HCT116 (cell line): ENCODE data around the gene FRMD8. TPM values are rescaled to one million over a fixed set of nuclear protein-coding genes. Genes with fewer than 3 reads are reported as not detected.

Source experiments
- ATAC-seq: fragments of 200-7000 bp; cut with Tn5 transposase; 2 replicates; pipeline ENCODE4 v1.9.1; 2020; ENCODE audit warnings: mild to moderate bottlenecking, moderate library complexity
- BruUV-seq: library from RNA; stranded (reverse); fragments of 400-500 nt; replicated peaks from 2 replicates; lab custom pipeline; 2021; lab: Mats Ljungman, UMichigan
- CTCF ChIA-PET: fragments of 300-600 bp; sonication (Branson Sonifier 250); formaldehyde crosslinking; loops from one replicate; lab custom pipeline; 2021; ENCODE audit warnings: antibody characterized with exemption; lab: Charles Lee
- POLR2A ChIA-PET: fragments of 300-600, 350-600 bp; sonication (Branson Sonifier 250); formaldehyde crosslinking; loops from one replicate; lab custom pipeline; 2021; ENCODE audit warnings: antibody characterized with exemption; lab: Charles Lee
- RAD21 ChIA-PET, 2 experiments: fragments of 300-600 bp; sonication (Branson Sonifier 250); formaldehyde crosslinking; loops; one replicate each; lab custom pipeline; 2023; ENCODE audit warnings: low total read pairs in 2 of 2; ENCODE audit not compliant: uncharacterized antibody in 2 of 2, unreplicated experiment in 2 of 2, low non-redundant PET in 1 of 2; lab: Charles Lee
- DNase-seq: peaks from one replicate; pipeline ENCODE4 v3.0.0-alpha.2; 2010; ENCODE audit warnings: low read depth, low spot score
- H2AFZ ChIP-seq: fragments of 200-600 bp; shearing (Covaris generic), sonication (generic); 2 replicates; pipeline ENCODE4 v1.6.1; 2017; ENCODE audit warnings: low read depth, mixed run types, mixed read lengths, antibody characterized with exemption, low read length; ENCODE audit not compliant: poor library complexity, severe bottlenecking
- H3K27ac ChIP-seq: 2 replicates; pipeline ENCODE4 v1.5.1; 2012; ENCODE audit warnings: low read depth, low read length
- H3K27me3 ChIP-seq: fragments of 200-600 bp; sonication (generic); 2 replicates; pipeline ENCODE4 v1.6.1; 2016; ENCODE audit warnings: mixed run types, low read length, mixed read lengths; ENCODE audit not compliant: insufficient read depth
- H3K36me3 ChIP-seq, 2 experiments: fragments of 200-500 bp in 1 of 2; fragments of 200-600 bp in 1 of 2; sonication (Bioruptor generic) in 1 of 2; sonication (generic) in 1 of 2; 2 replicates each; pipeline versions ENCODE4 v1.5.1 to v1.6.1; 2014 to 2016; ENCODE audit warnings: low read length in 2 of 2, inconsistent platforms in 1 of 2, mixed read lengths in 1 of 2, mixed run types in 1 of 2; ENCODE audit not compliant: insufficient read depth in 2 of 2, control insufficient read depth in 1 of 2
- H3K4me1 ChIP-seq, 2 experiments: fragments of 200-600 bp in 1 of 2; sonication (generic) in 1 of 2; 2 replicates each; pipeline versions ENCODE4 v1.5.1 to v1.6.1; 2012 to 2017; ENCODE audit warnings: low read length in 2 of 2, inconsistent platforms in 1 of 2, mild to moderate bottlenecking in 1 of 2, mixed read lengths in 1 of 2, mixed run types in 1 of 2, moderate library complexity in 1 of 2; ENCODE audit not compliant: insufficient read depth in 2 of 2, control insufficient read depth in 1 of 2
- H3K4me2 ChIP-seq: fragments of 200-600 bp; sonication (generic); 2 replicates; pipeline ENCODE4 v1.6.1; 2017; ENCODE audit warnings: mixed run types, low read length, mixed read lengths
- H3K4me3 ChIP-seq, 2 experiments: fragments of 200-600 bp in 1 of 2; sonication (generic) in 1 of 2; replicated peaks in 1 of 2; 2 replicates each; pipeline ENCODE4 v1.5.1; 2011 to 2016; ENCODE audit warnings: low read length in 2 of 2, control low read depth in 1 of 2, low read depth in 1 of 2, mild to moderate bottlenecking in 1 of 2, mixed read lengths in 1 of 2, mixed run types in 1 of 2
- H3K79me2 ChIP-seq: fragments of 200-600 bp; sonication (generic); 2 replicates; pipeline ENCODE4 v1.6.1; 2017; ENCODE audit warnings: mild to moderate bottlenecking, mixed run types, low read length, moderate library complexity, mixed read lengths; ENCODE audit not compliant: insufficient read depth
- H3K9ac ChIP-seq: fragments of 200-600 bp; sonication (generic); 2 replicates; pipeline ENCODE4 v1.6.1; 2016; ENCODE audit warnings: low read length, mixed read lengths
- H3K9me2 ChIP-seq: fragments of 200-600 bp; sonication (generic), shearing (Covaris generic); 2 replicates; pipeline ENCODE4 v1.6.1; 2017; ENCODE audit warnings: mixed run types, mild to moderate bottlenecking, moderate library complexity; ENCODE audit not compliant: insufficient read depth
- H3K9me3 ChIP-seq, 2 experiments: fragments of 200-500 bp in 1 of 2; fragments of 200-600 bp in 1 of 2; sonication (Bioruptor generic) in 1 of 2; sonication (generic) in 1 of 2; 2 replicates each; pipeline ENCODE4 v1.6.1; 2014 to 2017; ENCODE audit warnings: low read length in 2 of 2, mixed read lengths in 2 of 2, inconsistent platforms in 1 of 2, low read depth in 1 of 2, mild to moderate bottlenecking in 1 of 2, mixed run types in 1 of 2, moderate library complexity in 1 of 2; ENCODE audit not compliant: control insufficient read depth in 1 of 2, insufficient read depth in 1 of 2
- H4K20me1 ChIP-seq: fragments of 200-600 bp; sonication (generic), shearing (Covaris generic); 2 replicates; pipeline ENCODE4 v1.6.1; 2017; ENCODE audit warnings: mixed run types, mild to moderate bottlenecking, moderate library complexity; ENCODE audit not compliant: insufficient read depth
- CBX3 ChIP-seq: IDR thresholded peaks from 2 replicates; pipeline ENCODE4 v1.6.1; 2012; ENCODE audit warnings: low read depth
- CEBPB ChIP-seq: IDR thresholded peaks from 2 replicates; pipeline ENCODE4 v1.6.1; 2012; ENCODE audit warnings: low read depth
- EGR1 ChIP-seq: IDR thresholded peaks from 2 replicates; pipeline ENCODE4 v1.6.1; 2012; ENCODE audit warnings: low read depth
- ELF1 ChIP-seq: IDR thresholded peaks from 2 replicates; pipeline ENCODE4 v1.6.1; 2012; ENCODE audit warnings: low read depth, borderline replicate concordance
- EZH2 ChIP-seq: fragments of 200-600 bp; sonication (generic); IDR thresholded peaks from 2 replicates; pipeline ENCODE4 v1.6.1; 2017; ENCODE audit warnings: antibody characterized with exemption, mixed run types
- EZH2phosphoT487 ChIP-seq: fragments of 200-600 bp; IDR thresholded peaks from 2 replicates; pipeline ENCODE4 v1.6.1; 2018; ENCODE audit warnings: antibody characterized with exemption, borderline replicate concordance
- FOSL1 ChIP-seq: IDR thresholded peaks from 2 replicates; pipeline ENCODE4 v1.6.1; 2012; ENCODE audit warnings: low read depth
- MAX ChIP-seq: IDR thresholded peaks from 2 replicates; pipeline ENCODE4 v1.6.1; 2012
- POLR2A ChIP-seq: IDR thresholded peaks from 2 replicates; pipeline ENCODE4 v1.7.0; 2011; ENCODE audit warnings: borderline replicate concordance; ENCODE audit not compliant: insufficient read depth, insufficient read length; ENCODE audit errors: extremely low read depth
- POLR2AphosphoS5 ChIP-seq: IDR thresholded peaks from 2 replicates; pipeline ENCODE4 v1.6.1; 2011; ENCODE audit warnings: mild to moderate bottlenecking, low read depth, low read length, moderate library complexity
- RAD21 ChIP-seq: IDR thresholded peaks from 2 replicates; pipeline ENCODE4 v1.6.1; 2012; ENCODE audit warnings: low read depth, mild to moderate bottlenecking
- SIN3A ChIP-seq: IDR thresholded peaks from 2 replicates; pipeline ENCODE4 v1.6.1; 2012; ENCODE audit warnings: low read depth
- SP1 ChIP-seq: IDR thresholded peaks from 2 replicates; pipeline ENCODE4 v1.6.1; 2012; ENCODE audit warnings: low read depth
- TCF7L2 ChIP-seq: IDR thresholded peaks from 2 replicates; pipeline ENCODE4 v1.7.0; 2011; ENCODE audit warnings: borderline replicate concordance, inconsistent platforms; ENCODE audit not compliant: insufficient read depth, insufficient read length; ENCODE audit errors: extremely low read depth
- YY1 ChIP-seq: IDR thresholded peaks from 2 replicates; pipeline ENCODE4 v1.6.1; 2011; ENCODE audit warnings: low read length, low read depth, moderate library complexity, mild to moderate bottlenecking; ENCODE audit not compliant: insufficient replicate concordance; ENCODE audit errors: extremely low read depth
- ZFX ChIP-seq: fragments of 450-650 bp; IDR thresholded peaks from 2 replicates; pipeline ENCODE4 v1.6.1; 2017
- ZNF274 ChIP-seq: fragments of 200-500 bp; sonication (Bioruptor generic); IDR thresholded peaks from 2 replicates; pipeline ENCODE4 v1.6.1; 2014; ENCODE audit warnings: mild to moderate bottlenecking, low read depth, low read length, inconsistent platforms
- intact Hi-C: fragments of 100-400 bp; cut with micrococcal nuclease; formaldehyde crosslinking; loops from 2 replicates; pipeline ENCODE4 v1.10.0; 2022
- total RNA-seq: library from RNA; stranded (reverse); gene quantifications from one replicate; pipeline ENCODE4 v1.2.1, GENCODE V29; 2021; ENCODE audit not compliant: unreplicated experiment
- TF ChIP-seq, protein P1 (sequence below), 3 experiments: fragments of 200-600 bp in 1 of 3; sonication (generic) in 1 of 3; IDR thresholded peaks in 2 of 3; conservative IDR thresholded peaks in 1 of 3; 2 replicates each; pipeline ENCODE4 v1.5.1; 2012 to 2017; ENCODE audit warnings: low read depth in 2 of 3, low read length in 2 of 3, antibody characterized with exemption in 1 of 3, borderline replicate concordance in 1 of 3, control low read depth in 1 of 3, mild to moderate bottlenecking in 1 of 3, mixed read lengths in 1 of 3, mixed run types in 1 of 3, moderate library complexity in 1 of 3; ENCODE audit not compliant: insufficient read depth in 1 of 3
- TF ChIP-seq, protein P2 (sequence below): IDR thresholded peaks from 2 replicates; pipeline ENCODE4 v1.6.1; 2012
- TF ChIP-seq, protein P3 (sequence below): IDR thresholded peaks from 2 replicates; pipeline ENCODE4 v1.6.1; 2011; ENCODE audit warnings: mild to moderate bottlenecking, low read length, moderate library complexity; ENCODE audit not compliant: insufficient replicate concordance; ENCODE audit errors: extremely low read depth

Gene FRMD8
- total RNA-seq, 1 experiment from 2014 or later: 35.8 TPM

DNA sequence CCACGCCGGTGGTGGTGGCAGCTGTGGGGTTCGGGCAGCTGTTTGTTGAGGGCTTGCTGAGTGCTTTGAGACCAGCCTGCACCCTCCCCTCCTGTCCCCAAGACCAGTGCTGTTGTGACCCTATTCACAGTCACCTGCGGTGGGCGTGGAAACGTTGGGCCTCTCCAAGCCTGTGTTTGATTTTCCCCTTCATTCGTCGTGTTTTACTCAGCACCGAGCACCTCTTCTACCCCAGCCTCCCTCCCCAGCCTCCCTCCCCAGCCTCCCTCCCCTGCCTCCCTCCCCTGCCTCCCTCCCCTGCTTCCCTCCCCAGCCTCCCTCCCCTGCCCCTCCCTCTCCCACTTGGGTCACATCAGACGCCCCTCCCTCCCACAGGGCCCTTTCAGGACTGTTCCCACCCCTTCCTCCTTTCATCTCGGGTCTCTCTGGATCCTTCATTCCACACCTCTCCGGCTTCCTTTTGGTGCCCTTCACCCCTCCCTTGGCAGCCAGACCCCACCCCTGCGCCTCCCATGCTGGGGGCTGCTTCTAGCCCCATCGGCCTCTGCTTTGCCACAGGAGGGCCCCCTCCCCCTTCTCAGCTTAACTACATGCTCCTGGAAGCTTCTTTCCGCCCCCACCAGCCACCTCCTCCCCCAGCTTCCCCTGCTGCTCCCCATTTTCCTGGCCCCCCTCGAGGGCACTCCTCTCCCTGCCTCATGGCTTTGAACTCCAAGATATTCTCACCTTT is 14.8 kb downstream of the FRMD8 start (continued):
- no peak for TF ChIP-seq CEBPB
- no peak for TF ChIP-seq SIN3A
- no peak for TF ChIP-seq RAD21
- TF ChIP-seq YY1: no peak
- TF ChIP-seq CBX3: no peak
- TF ChIP-seq FOSL1: no peak
- TF ChIP-seq MAX: no peak

GRCh38 chr11:65401803-65402248 is 15.4 kb downstream of the FRMD8 start:
- Histone ChIP-seq H3K79me2 (no peaks in the 10 kb centered on the region), H3K9ac (no peak overlapping the region), H3K4me1 (no peaks in the 10 kb centered on the region), H4K20me1 (no peaks in the 10 kb centered on the region), H3K9me2 (no peaks in the 10 kb centered on the region), H3K4me3 (no peak overlapping the region), H2AFZ (no peak overlapping the region), H3K9me3 (no peaks in the 10 kb centered on the region), H3K27ac (no peak overlapping the region), H3K27me3 (no peaks in the 10 kb centered on the region), H3K4me2 (no peak overlapping the region), H3K36me3 (peaks cover 17 to 22% of the 10 kb centered on the region in 2 experiments)
- ATAC-seq (no peak), DNase-seq (no peak)
- RAD21 ChIA-PET: interaction anchor here in 1 of 2 experiments (0.5 kb wide), 1 partner anchor 31 kb away, joined by 3 read pairs; no protein-coding TSS in a partner anchor
- TF ChIP-seq, protein P1, sequence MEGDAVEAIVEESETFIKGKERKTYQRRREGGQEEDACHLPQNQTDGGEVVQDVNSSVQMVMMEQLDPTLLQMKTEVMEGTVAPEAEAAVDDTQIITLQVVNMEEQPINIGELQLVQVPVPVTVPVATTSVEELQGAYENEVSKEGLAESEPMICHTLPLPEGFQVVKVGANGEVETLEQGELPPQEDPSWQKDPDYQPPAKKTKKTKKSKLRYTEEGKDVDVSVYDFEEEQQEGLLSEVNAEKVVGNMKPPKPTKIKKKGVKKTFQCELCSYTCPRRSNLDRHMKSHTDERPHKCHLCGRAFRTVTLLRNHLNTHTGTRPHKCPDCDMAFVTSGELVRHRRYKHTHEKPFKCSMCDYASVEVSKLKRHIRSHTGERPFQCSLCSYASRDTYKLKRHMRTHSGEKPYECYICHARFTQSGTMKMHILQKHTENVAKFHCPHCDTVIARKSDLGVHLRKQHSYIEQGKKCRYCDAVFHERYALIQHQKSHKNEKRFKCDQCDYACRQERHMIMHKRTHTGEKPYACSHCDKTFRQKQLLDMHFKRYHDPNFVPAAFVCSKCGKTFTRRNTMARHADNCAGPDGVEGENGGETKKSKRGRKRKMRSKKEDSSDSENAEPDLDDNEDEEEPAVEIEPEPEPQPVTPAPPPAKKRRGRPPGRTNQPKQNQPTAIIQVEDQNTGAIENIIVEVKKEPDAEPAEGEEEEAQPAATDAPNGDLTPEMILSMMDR (IDR thresholded peaks at IDR 0.05 in 2 of 3, conservative IDR thresholded peaks at IDR 0.05 in 1 of 3; ENCODE audit: borderline replicate concordance in 1 of 3, insufficient read depth in 1 of 3, low read depth in 2 of 3, low read length in 2 of 3): no peak
- TF ChIP-seq SP1: no peak
- TF ChIP-seq, protein P2, sequence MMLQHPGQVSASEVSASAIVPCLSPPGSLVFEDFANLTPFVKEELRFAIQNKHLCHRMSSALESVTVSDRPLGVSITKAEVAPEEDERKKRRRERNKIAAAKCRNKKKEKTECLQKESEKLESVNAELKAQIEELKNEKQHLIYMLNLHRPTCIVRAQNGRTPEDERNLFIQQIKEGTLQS: no peak
- no peak for TF ChIP-seq MAX
- TF ChIP-seq EZH2phosphoT487: no peak
- TF ChIP-seq EZH2: no peak
- TF ChIP-seq YY1: no peak
- no peak for TF ChIP-seq RAD21
- no peak for TF ChIP-seq EGR1
- no peak for TF ChIP-seq ZNF274
- TF ChIP-seq ELF1: no peak
- no peak for TF ChIP-seq ZFX
- TF ChIP-seq TCF7L2: no peak
- no peak for TF ChIP-seq POLR2AphosphoS5
- TF ChIP-seq FOSL1: no peak
- TF ChIP-seq, protein P3, sequence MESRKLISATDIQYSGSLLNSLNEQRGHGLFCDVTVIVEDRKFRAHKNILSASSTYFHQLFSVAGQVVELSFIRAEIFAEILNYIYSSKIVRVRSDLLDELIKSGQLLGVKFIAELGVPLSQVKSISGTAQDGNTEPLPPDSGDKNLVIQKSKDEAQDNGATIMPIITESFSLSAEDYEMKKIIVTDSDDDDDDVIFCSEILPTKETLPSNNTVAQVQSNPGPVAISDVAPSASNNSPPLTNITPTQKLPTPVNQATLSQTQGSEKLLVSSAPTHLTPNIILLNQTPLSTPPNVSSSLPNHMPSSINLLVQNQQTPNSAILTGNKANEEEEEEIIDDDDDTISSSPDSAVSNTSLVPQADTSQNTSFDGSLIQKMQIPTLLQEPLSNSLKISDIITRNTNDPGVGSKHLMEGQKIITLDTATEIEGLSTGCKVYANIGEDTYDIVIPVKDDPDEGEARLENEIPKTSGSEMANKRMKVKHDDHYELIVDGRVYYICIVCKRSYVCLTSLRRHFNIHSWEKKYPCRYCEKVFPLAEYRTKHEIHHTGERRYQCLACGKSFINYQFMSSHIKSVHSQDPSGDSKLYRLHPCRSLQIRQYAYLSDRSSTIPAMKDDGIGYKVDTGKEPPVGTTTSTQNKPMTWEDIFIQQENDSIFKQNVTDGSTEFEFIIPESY: no peak
- no peak for TF ChIP-seq POLR2A
- no peak for TF ChIP-seq CBX3
- no peak for TF ChIP-seq SIN3A
- POLR2A ChIA-PET: interaction anchor here (1.2 kb wide), 1 partner anchor 15 kb away, joined by 3 read pairs; the partner anchor contains the start of gene FRMD8
- BruUV-seq: no TSS peak
- CTCF ChIA-PET: no interaction called here
- intact Hi-C loops: no loop called here
